K562 (cell line): ENCODE results near the gene LGALS3BP. TPM values are rescaled to one million over a fixed set of nuclear protein-coding genes. Genes with fewer than 3 reads are reported as not detected.

Source experiments
- ATAC-seq: fragments of 200-7000 bp; cut with Tn5 transposase; 3 replicates; pipeline ENCODE4 v1.9.1; 2020; ENCODE audit warnings: moderate library complexity
- BruUV-seq: library from RNA; stranded (reverse); fragments of 400-500 nt; replicated peaks from 2 replicates; lab custom pipeline; 2021; lab: Mats Ljungman, UMichigan
- CTCF ChIA-PET: fragments of 300-600 bp; formaldehyde crosslinking; extraction: SDS; loops from one replicate; lab custom pipeline; 2021; ENCODE audit warnings: low intra/inter-chr PET ratio; lab: Yijun Ruan, JAX
- POLR2A ChIA-PET: fragments of 300-600, 350-650 bp; sonication (Branson Sonifier 250); formaldehyde crosslinking; extraction: SDS; loops from one replicate; lab custom pipeline; 2021; ENCODE audit warnings: antibody characterized with exemption, inconsistent platforms; lab: Yijun Ruan, JAX
- DNase-seq, 4 experiments: peaks; one replicate each; pipeline versions ENCODE4 v3.0.0 to v3.0.0-alpha.2; 2011 to 2018; ENCODE audit warnings: low spot score in 3 of 4, mixed read lengths in 3 of 4; ENCODE audit errors: extremely low read depth in 1 of 4
- FAIRE-seq: peaks from 2 replicates; lab custom pipeline; 2011; peaks lifted over from hg19 to GRCh38; lab: Jason Lieb, UNC
- H2AFZ ChIP-seq: 2 replicates; pipeline ENCODE4 v1.6.0; 2011; ENCODE audit warnings: low read depth, low read length, control low read depth, inconsistent platforms
- H3K27ac ChIP-seq: fragments of 200-600 bp; 3 replicates; pipeline ENCODE4 v1.8.0; 2011; ENCODE audit warnings: low read depth, mild to moderate bottlenecking, control low read depth, inconsistent platforms, low read length, moderate library complexity, mixed read lengths; ENCODE audit errors: extremely low read depth
- H3K27me3 ChIP-seq, 2 experiments: fragments of 300-600 bp in 1 of 2; 2 replicates in 1 of 2; 3 replicates in 1 of 2; pipeline versions ENCODE4 v1.6.0 to v1.8.0; 2011; ENCODE audit warnings: inconsistent platforms in 2 of 2, low read length in 2 of 2, mild to moderate bottlenecking in 1 of 2, mixed read lengths in 1 of 2, moderate library complexity in 1 of 2; ENCODE audit not compliant: control insufficient read depth in 2 of 2, insufficient read depth in 2 of 2
- H3K36me3 ChIP-seq: fragments of 300-600 bp; 3 replicates; pipeline ENCODE4 v1.8.0; 2011; ENCODE audit warnings: mild to moderate bottlenecking, low read length, inconsistent platforms; ENCODE audit not compliant: control insufficient read depth, insufficient read depth
- H3K4me1 ChIP-seq, 2 experiments: fragments of 200-600 bp in 1 of 2; replicated peaks in 1 of 2; 2 replicates in 1 of 2; 3 replicates in 1 of 2; pipeline versions ENCODE4 v1.5.1 to v1.8.0; 2011; ENCODE audit warnings: inconsistent platforms in 2 of 2, low read length in 2 of 2, mild to moderate bottlenecking in 1 of 2, mixed read lengths in 1 of 2, moderate library complexity in 1 of 2; ENCODE audit not compliant: control insufficient read depth in 2 of 2, insufficient read depth in 2 of 2
- H3K4me2 ChIP-seq: 2 replicates; pipeline ENCODE4 v1.6.1; 2011; ENCODE audit warnings: low read length, control low read depth, inconsistent platforms, mixed read lengths; ENCODE audit not compliant: insufficient read depth
- H3K4me3 ChIP-seq: fragments of 200-600 bp; sonication (generic), shearing (Covaris generic); 2 replicates; pipeline ENCODE4 v1.5.1; 2016; ENCODE audit warnings: control low read depth, inconsistent platforms
- H3K79me2 ChIP-seq: fragments of 200-600 bp; 3 replicates; pipeline ENCODE4 v1.8.0; 2011; ENCODE audit warnings: low read length, inconsistent platforms; ENCODE audit not compliant: control insufficient read depth, insufficient read depth
- H3K9ac ChIP-seq, 2 experiments: 2 replicates each; pipeline versions ENCODE4 v1.6.0 to v1.6.1; 2011; ENCODE audit warnings: low read depth in 2 of 2, low read length in 2 of 2, control low read depth in 1 of 2, inconsistent platforms in 1 of 2, mild to moderate bottlenecking in 1 of 2, mixed read lengths in 1 of 2; ENCODE audit not compliant: insufficient read depth in 1 of 2
- H3K9me1 ChIP-seq: one replicate; pipeline ENCODE4 v1.6.0; 2011; ENCODE audit warnings: inconsistent platforms, mild to moderate bottlenecking, low read length, moderate library complexity; ENCODE audit not compliant: control insufficient read depth, insufficient read depth
- H3K9me3 ChIP-seq: replicated peaks from 2 replicates; pipeline ENCODE4 v1.5.1; 2011; ENCODE audit warnings: low read depth, low read length, inconsistent platforms; ENCODE audit not compliant: control insufficient read depth, insufficient read depth
- H4K20me1 ChIP-seq: replicated peaks from 2 replicates; pipeline ENCODE4 v1.6.1; 2011; ENCODE audit warnings: low read length, inconsistent platforms, mixed read lengths; ENCODE audit not compliant: control insufficient read depth, insufficient read depth
- CAMTA2 ChIP-seq: fragments of 250-450 bp; sonication (Bioruptor Pico); conservative IDR thresholded peaks from 2 replicates; pipeline ENCODE4 v1.5.1; 2022
- GATAD2B ChIP-seq: fragments of 450-650 bp; IDR thresholded peaks from 2 replicates; pipeline ENCODE4 v1.6.1; 2017; ENCODE audit warnings: mild to moderate bottlenecking, borderline replicate concordance
- RFX1 ChIP-seq: fragments of 450-650 bp; IDR thresholded peaks from 2 replicates; pipeline ENCODE4 v1.6.1; 2016; ENCODE audit warnings: mild to moderate bottlenecking, moderate library complexity
- THRA ChIP-seq: fragments of 450-650 bp; IDR thresholded peaks from 2 replicates; pipeline ENCODE4 v1.6.1; 2017; ENCODE audit warnings: mild to moderate bottlenecking, moderate library complexity
- USF1 ChIP-seq: sonication (generic); formaldehyde crosslinking; IDR thresholded peaks from 2 replicates; pipeline ENCODE4 v1.9.0; 2022; ENCODE audit warnings: mild to moderate bottlenecking, missing genetic modification reagents
- USF2 ChIP-seq: sonication (generic); formaldehyde crosslinking; IDR thresholded peaks from 2 replicates; pipeline ENCODE4 v1.5.0; 2020; ENCODE audit warnings: missing genetic modification reagents
- ZNF121 ChIP-seq: sonication (generic); formaldehyde crosslinking; conservative IDR thresholded peaks from 2 replicates; pipeline ENCODE4 v1.8.0; 2022; ENCODE audit warnings: missing genetic modification reagents
- WGBS: fragments of 100-300 bp; shearing (Covaris generic); methylation state at CpG from one replicate; pipeline ENCODE4 v1.1.6; 2016; ENCODE audit warnings: low coverage, mixed read lengths; ENCODE audit not compliant: insufficient coverage; ENCODE audit errors: missing lambda C conversion rate; 5-methylcytosine and 5-hydroxymethylcytosine counted together
- in situ Hi-C: fragments of 300-500 bp; cut with MboI; formaldehyde crosslinking; loops from 4 replicates; pipeline ENCODE4 v1.15.0; 2018; ENCODE audit warnings: inconsistent platforms, mixed read lengths
- intact Hi-C: fragments of 100-400 bp; cut with micrococcal nuclease; formaldehyde crosslinking; loops from 2 replicates; pipeline ENCODE4 v1.14.2; 2022
- polyA plus RNA-seq, 8 experiments: library from polyadenylated mRNA; depleted of rRNA in 4 of 8; stranded (reverse) in 5 of 8; unstranded in 3 of 8; fragments of >200 nt; fragmentation: Nextera tagmentation in 2 of 8; fragmentation: Illumina TruSeq in 1 of 8; extraction: Ambion mirVana in 2 of 8; extraction: Trizol in 1 of 8; gene quantifications; 2 replicates each; pipeline versions ENCODE4 v1.2.1 to v1.2.3, GENCODE V29; 2011 to 2014; ENCODE audit warnings: inconsistent platforms in 1 of 8, missing spikeins in 1 of 8
- total RNA-seq, 7 experiments: library from RNA; depleted of rRNA in 6 of 7; stranded (reverse); fragments of >200 nt in 6 of 7; fragmentation: Illumina TruSeq in 2 of 7; extraction: Trizol in 2 of 7; gene quantifications; 2 replicates each; pipeline versions ENCODE4 v1.2.1 to v1.2.3, GENCODE V29; 2011 to 2021; ENCODE audit warnings: low replicate concordance in 1 of 7

LGALS3BP gene
- total and polyA plus RNA-seq, 9 of the 15 experiments (the other 6 are each of a cell fraction or from before 2014, with no cell fraction given): 0.39 to 5.3 (median 3.2) TPM

GRCh38 chr17:78944026-78944425, 35.7 kb downstream of the LGALS3BP start:
- no peaks in the 10 kb centered on the region for H3K9me3 ChIP-seq
- ATAC-seq (no peak), FAIRE-seq (no peak), DNase-seq (no peak)
- no peak overlapping the region for H2AFZ ChIP-seq
- no peaks in the 10 kb centered on the region for H3K9me1 ChIP-seq
- no peaks in the 10 kb centered on the region for H3K36me3 ChIP-seq
- BruUV-seq: no TSS peak
- H3K9ac ChIP-seq: no peak overlapping the region
- H3K27me3 ChIP-seq: peaks cover 26 to 62% of the 10 kb centered on the region in 2 experiments
- intact Hi-C loops: no loop called here
- in situ Hi-C loops: no loop called here
- H3K4me1 ChIP-seq: 0 out of 5 replicates have a peak, but pooled peaks cover 0 to 3% of the 10 kb centered on the region in 2 experiments
- 0% methylated on average over 7 of the region's 7 CpGs for WGBS
- no peaks in the 10 kb centered on the region for H3K79me2 ChIP-seq
- ChIA-PET CTCF (no interaction called here), POLR2A (no interaction called here)
- TF ChIP-seq ZNF121: peak; percentile 50; the same call in 1 of the 2 replicates
- no peak for TF ChIP-seq THRA
- H3K4me2 ChIP-seq: no peak overlapping the region
- H4K20me1 ChIP-seq: no peaks in the 10 kb centered on the region; the same call in 1 of the 2 replicates
- no peak overlapping the region for H3K4me3 ChIP-seq
- H3K27ac ChIP-seq: no peak overlapping the region

- peaks cover 23 to 63% of the 10 kb centered on the region in 2 experiments for H3K27me3 ChIP-seq
- no peak for FAIRE-seq
- no peak overlapping the region for H3K27ac ChIP-seq
- CTCF ChIA-PET: no interaction called here
- in situ Hi-C loops: no loop called here
- H2AFZ ChIP-seq: no peak overlapping the region
- no peaks in the 10 kb centered on the region for H3K36me3 ChIP-seq
- no peak for DNase-seq
- no peak overlapping the region for H3K9ac ChIP-seq
- H3K4me2 ChIP-seq: no peak overlapping the region
- H3K4me1 ChIP-seq: peaks cover 3 to 6% of the 10 kb centered on the region in 2 experiments; a peak in 3 of 5 replicates
- peaks cover 4% of the 10 kb centered on the region; the same call in 1 of the 2 replicates for H4K20me1 ChIP-seq
- BruUV-seq: no TSS peak
- peak; percentile 15; the same call in 1 of the 2 replicates for TF ChIP-seq RFX1
- peak; percentile 79 for TF ChIP-seq USF1
- no peak for TF ChIP-seq GATAD2B
- TF ChIP-seq USF2 (CRISPR knock-in tag): peak; percentile 67
- TF ChIP-seq CAMTA2 (CRISPR knock-in tag): no peak
- TF ChIP-seq, all 486 proteins: peak for 3
- no peak overlapping the region for H3K4me3 ChIP-seq
- no peaks in the 10 kb centered on the region for H3K79me2 ChIP-seq
- no peaks in the 10 kb centered on the region for H3K9me1 ChIP-seq
- intact Hi-C loops: no loop called here
- no peak for ATAC-seq
- POLR2A ChIA-PET: no interaction called here
- no peaks in the 10 kb centered on the region for H3K9me3 ChIP-seq
- WGBS: 2% methylated on average over 6 of the region's 6 CpGs
Observed at GRCh38 chr17:78940708-78941107, 39.0 kb downstream of the LGALS3BP start.
